ENCODE data around the gene ANKFN1.

- no peak for TF ChIP-seq EP300 (IDR thresholded peaks at IDR 0.05)
- TF ChIP-seq POLR2A (IDR thresholded peaks at IDR 0.05) = no peak
- TF ChIP-seq, protein P1, sequence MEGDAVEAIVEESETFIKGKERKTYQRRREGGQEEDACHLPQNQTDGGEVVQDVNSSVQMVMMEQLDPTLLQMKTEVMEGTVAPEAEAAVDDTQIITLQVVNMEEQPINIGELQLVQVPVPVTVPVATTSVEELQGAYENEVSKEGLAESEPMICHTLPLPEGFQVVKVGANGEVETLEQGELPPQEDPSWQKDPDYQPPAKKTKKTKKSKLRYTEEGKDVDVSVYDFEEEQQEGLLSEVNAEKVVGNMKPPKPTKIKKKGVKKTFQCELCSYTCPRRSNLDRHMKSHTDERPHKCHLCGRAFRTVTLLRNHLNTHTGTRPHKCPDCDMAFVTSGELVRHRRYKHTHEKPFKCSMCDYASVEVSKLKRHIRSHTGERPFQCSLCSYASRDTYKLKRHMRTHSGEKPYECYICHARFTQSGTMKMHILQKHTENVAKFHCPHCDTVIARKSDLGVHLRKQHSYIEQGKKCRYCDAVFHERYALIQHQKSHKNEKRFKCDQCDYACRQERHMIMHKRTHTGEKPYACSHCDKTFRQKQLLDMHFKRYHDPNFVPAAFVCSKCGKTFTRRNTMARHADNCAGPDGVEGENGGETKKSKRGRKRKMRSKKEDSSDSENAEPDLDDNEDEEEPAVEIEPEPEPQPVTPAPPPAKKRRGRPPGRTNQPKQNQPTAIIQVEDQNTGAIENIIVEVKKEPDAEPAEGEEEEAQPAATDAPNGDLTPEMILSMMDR (IDR thresholded peaks at IDR 0.05) = no peak
- no peak for TF ChIP-seq POLR2AphosphoS5 (IDR thresholded peaks at IDR 0.05)
These were observed 78.4 kb downstream of the ANKFN1 start for GRCh38 chr17:56231693-56232092.
